Endothelial cell of umbilical vein (primary cell): ENCODE measurements around the gene ARG1. TPM values are rescaled to one million over a fixed set of nuclear protein-coding genes. Genes with fewer than 3 reads are reported as not detected.
A peak's percentile ranks its signal among the peaks of the same experiment; 100 is the strongest.

ENCODE experiments used
- BruUV-seq: library from RNA; stranded (reverse); fragments of 400-500 nt; replicated peaks from 2 replicates; lab custom pipeline; 2021; lab: Mats Ljungman, UMichigan
- CTCF ChIA-PET: fragments of 300-600, 350-600 bp; sonication (Branson Sonifier 250); formaldehyde crosslinking; loops from one replicate; lab custom pipeline; 2021; ENCODE audit warnings: antibody characterized with exemption, inconsistent platforms; lab: Charles Lee
- POLR2A ChIA-PET: fragments of 300-600, 350-600 bp; sonication (Branson Sonifier 250); formaldehyde crosslinking; loops from one replicate; lab custom pipeline; 2021; ENCODE audit warnings: antibody characterized with exemption, inconsistent platforms; lab: Charles Lee
- DNase-seq: peaks from one replicate; pipeline ENCODE4 v3.0.0-alpha.2; 2011; ENCODE audit warnings: low read depth, low spot score
- FAIRE-seq: peaks from 2 replicates; lab custom pipeline; 2011; peaks lifted over from hg19 to GRCh38; lab: Jason Lieb, UNC
- H2AFZ ChIP-seq: 2 replicates; pipeline ENCODE4 v1.6.0; 2012; ENCODE audit warnings: low read depth, low read length, control low read depth, inconsistent platforms
- H3K27ac ChIP-seq: 2 replicates; pipeline ENCODE4 v1.5.1; 2011; ENCODE audit warnings: low read depth, mild to moderate bottlenecking, control low read depth, low read length, moderate library complexity; ENCODE audit not compliant: insufficient read depth
- H3K27me3 ChIP-seq, 2 experiments: 2 replicates each; pipeline versions ENCODE4 v1.6.0 to v1.6.1; 2011; ENCODE audit warnings: low read length in 2 of 2, mixed read lengths in 1 of 2; ENCODE audit not compliant: control insufficient read depth in 2 of 2, insufficient read depth in 2 of 2
- H3K36me3 ChIP-seq, 2 experiments: 2 replicates in 1 of 2; 3 replicates in 1 of 2; pipeline ENCODE4 v1.5.1; 2011; ENCODE audit warnings: low read length in 2 of 2, mild to moderate bottlenecking in 1 of 2, moderate library complexity in 1 of 2; ENCODE audit not compliant: control insufficient read depth in 2 of 2, insufficient read depth in 2 of 2; ENCODE audit errors: extremely low read depth in 1 of 2
- H3K4me1 ChIP-seq: 3 replicates; pipeline ENCODE4 v1.5.1; 2011; ENCODE audit warnings: mild to moderate bottlenecking, low read length; ENCODE audit not compliant: control insufficient read depth, insufficient read depth; ENCODE audit errors: extremely low read depth
- H3K4me2 ChIP-seq: 2 replicates; pipeline ENCODE4 v1.6.1; 2011; ENCODE audit warnings: low read length, control low read depth, mixed read lengths; ENCODE audit not compliant: insufficient read depth
- H3K4me3 ChIP-seq, 3 experiments: fragments of 200-600 bp in 1 of 3; sonication (generic), shearing (Covaris generic) in 1 of 3; replicated peaks in 1 of 3; 2 replicates each; pipeline ENCODE4 v1.5.1; 2011 to 2016; ENCODE audit warnings: control low read depth in 3 of 3, low read length in 3 of 3, mild to moderate bottlenecking in 2 of 3, inconsistent platforms in 1 of 3, low read depth in 1 of 3, moderate library complexity in 1 of 3; ENCODE audit not compliant: insufficient read depth in 1 of 3
- H3K79me2 ChIP-seq: 2 replicates; pipeline ENCODE4 v1.6.0; 2012; ENCODE audit warnings: low read length, inconsistent platforms; ENCODE audit not compliant: control insufficient read depth, insufficient read depth
- H3K9ac ChIP-seq: replicated peaks from 2 replicates; pipeline ENCODE3; 2011; ENCODE audit warnings: low read length, control low read depth; ENCODE audit not compliant: insufficient read depth; ENCODE audit errors: extremely low read depth
- H3K9me1 ChIP-seq: replicated peaks from 3 replicates; pipeline ENCODE4 v1.6.0; 2011; ENCODE audit warnings: mild to moderate bottlenecking, low read length; ENCODE audit not compliant: control insufficient read depth, insufficient read depth; ENCODE audit errors: extremely low read depth
- H3K9me3 ChIP-seq: replicated peaks from 2 replicates; pipeline ENCODE4 v1.5.1; 2012; ENCODE audit warnings: low read length, inconsistent platforms; ENCODE audit not compliant: control insufficient read depth, insufficient read depth
- H4K20me1 ChIP-seq: replicated peaks from 2 replicates; pipeline ENCODE3; 2011; ENCODE audit warnings: mild to moderate bottlenecking, low read length; ENCODE audit not compliant: control insufficient read depth, insufficient read depth; ENCODE audit errors: extremely low read depth
- EZH2 ChIP-seq: IDR thresholded peaks from 2 replicates; pipeline ENCODE4 v1.6.1; 2012; ENCODE audit warnings: borderline replicate concordance, low read depth, mild to moderate bottlenecking, moderate library complexity, low read length, inconsistent platforms; ENCODE audit not compliant: severe bottlenecking
- FOS ChIP-seq: IDR thresholded peaks from 2 replicates; pipeline ENCODE4 v1.6.1; 2011; ENCODE audit warnings: mild to moderate bottlenecking, low read length, moderate library complexity, borderline replicate concordance; ENCODE audit not compliant: insufficient read depth
- GATA2 ChIP-seq: IDR thresholded peaks from 2 replicates; pipeline ENCODE4 v1.7.0; 2011; ENCODE audit warnings: low read depth, mild to moderate bottlenecking, moderate library complexity, mixed read lengths, low read length; ENCODE audit not compliant: insufficient read length, insufficient read depth
- JUN ChIP-seq: IDR thresholded peaks from 2 replicates; pipeline ENCODE4 v1.6.1; 2011; ENCODE audit warnings: borderline replicate concordance, low read depth; ENCODE audit not compliant: insufficient read length, insufficient read depth
- MYC ChIP-seq: IDR thresholded peaks from one replicate; pipeline ENCODE4 v1.6.1; 2011; ENCODE audit warnings: mild to moderate bottlenecking, low read depth, low read length
- POLR2A ChIP-seq: IDR thresholded peaks from 2 replicates; pipeline ENCODE4 v1.6.1; 2012; ENCODE audit warnings: low read depth, mild to moderate bottlenecking, control low read depth, low read length
- POLR2AphosphoS5 ChIP-seq: IDR thresholded peaks from 2 replicates; pipeline ENCODE4 v1.6.1; 2012; ENCODE audit warnings: low read depth, mild to moderate bottlenecking, control low read depth, low read length, moderate library complexity; ENCODE audit not compliant: insufficient read depth
- dilution Hi-C: fragments of 300-500 bp; cut with MboI; formaldehyde crosslinking; loops from one replicate; pipeline ENCODE4 v1.15.0; 2019; ENCODE audit warnings: low sequenced_read_pairs; ENCODE audit not compliant: extremely low pct_ligation_motif_present
- intact Hi-C: fragments of 100-400 bp; cut with micrococcal nuclease; formaldehyde crosslinking; loops from one replicate; pipeline ENCODE4 v1.10.0; 2022
- polyA plus RNA-seq, 4 experiments: library from polyadenylated mRNA; depleted of rRNA in 3 of 4; stranded (reverse) in 3 of 4; unstranded in 1 of 4; fragments of >200 nt; gene quantifications; 2 replicates each; pipeline versions ENCODE4 v1.2.1 to v1.2.3, GENCODE V29; 2011 to 2012; ENCODE audit warnings: missing spikeins in 1 of 4
- total RNA-seq: library from RNA; stranded (reverse); gene quantifications from 2 replicates; pipeline ENCODE4 v1.2.3, GENCODE V29; 2021
- TF ChIP-seq, protein P1 (sequence below), 2 donors: IDR thresholded peaks; 1 replicate in 1 of 2; 2 replicates in 1 of 2; pipeline ENCODE4 v1.5.1; 2011; ENCODE audit warnings: low read length in 2 of 2, mild to moderate bottlenecking in 2 of 2, moderate library complexity in 2 of 2, control low read depth in 1 of 2, inconsistent platforms in 1 of 2, low read depth in 1 of 2; ENCODE audit not compliant: insufficient read depth in 1 of 2; ENCODE audit errors: extremely low read depth in 1 of 2
- TF ChIP-seq, protein P2 (sequence below): IDR thresholded peaks from 2 replicates; pipeline ENCODE4 v1.6.1; 2011; ENCODE audit not compliant: insufficient read depth, insufficient read length

Gene ARG1
- total and polyA plus RNA-seq, 2 donors (not counting 3 experiments of a cell fraction or from before 2014, with no cell fraction given): not detected

- ChIA-PET CTCF (interaction anchor here (0.5 to 2.8 kb wide), 21 partner anchors 8 to 757 kb away, joined by 3 to 31 read pairs (median 4); partner anchors contain the start of gene ENPP3), POLR2A (interaction anchor here (1.1 kb wide), 1 partner anchor 24 kb away, joined by 7 read pairs; no protein-coding TSS in a partner anchor)
- peaks cover 6 to 9% of the 10 kb centered on the region in 2 experiments for H3K27me3 ChIP-seq
- intact Hi-C loops (loop anchor here (1.0 to 2.0 kb wide), 2 partner anchors 110 to 236 kb away; no protein-coding TSS in a partner anchor), dilution Hi-C loops (no loop called here)
- DNase-seq (no peak), FAIRE-seq (no peak)
- peak overlapping the region; percentile 72 for H3K4me2 ChIP-seq
- peak overlapping the region; percentile 58 for H2AFZ ChIP-seq
- H3K4me1 ChIP-seq: peaks cover 8% of the 10 kb centered on the region
- H3K4me3 ChIP-seq: peak overlapping the region in 1 of 3 experiments; percentile 6
- H3K9me3 ChIP-seq: no peaks in the 10 kb centered on the region
- H3K9me1 ChIP-seq: no peaks in the 10 kb centered on the region
- no peak overlapping the region for H3K27ac ChIP-seq
- no TSS peak for BruUV-seq
- H3K36me3 ChIP-seq: peaks cover 2 to 5% of the 10 kb centered on the region in 2 experiments
- H4K20me1 ChIP-seq: no peaks in the 10 kb centered on the region
- H3K79me2 ChIP-seq: peaks cover 12% of the 10 kb centered on the region
- no peak for TF ChIP-seq MYC
- H3K9ac ChIP-seq: no peak overlapping the region
Measured at GRCh38 chr6:131628726-131629125, 55.7 kb downstream of the ARG1 start.

GRCh38 chr6:131629651-131630050 lies 56.6 kb downstream of the ARG1 start:
- DNase-seq (no peak), FAIRE-seq (no peak)
- peaks cover 6 to 9% of the 10 kb centered on the region in 2 experiments for H3K27me3 ChIP-seq
- peaks cover 12% of the 10 kb centered on the region for H3K79me2 ChIP-seq
- H3K4me1 ChIP-seq: peaks cover 8% of the 10 kb centered on the region
- no peak overlapping the region for H3K4me2 ChIP-seq
- ChIA-PET POLR2A (no interaction called here), CTCF (no interaction called here)
- dilution Hi-C loops: no loop called here
- no peaks in the 10 kb centered on the region for H4K20me1 ChIP-seq
- H3K4me3 ChIP-seq: no peak overlapping the region
- H3K27ac ChIP-seq: no peak overlapping the region
- no peak overlapping the region for H2AFZ ChIP-seq
- TF ChIP-seq, protein P1, sequence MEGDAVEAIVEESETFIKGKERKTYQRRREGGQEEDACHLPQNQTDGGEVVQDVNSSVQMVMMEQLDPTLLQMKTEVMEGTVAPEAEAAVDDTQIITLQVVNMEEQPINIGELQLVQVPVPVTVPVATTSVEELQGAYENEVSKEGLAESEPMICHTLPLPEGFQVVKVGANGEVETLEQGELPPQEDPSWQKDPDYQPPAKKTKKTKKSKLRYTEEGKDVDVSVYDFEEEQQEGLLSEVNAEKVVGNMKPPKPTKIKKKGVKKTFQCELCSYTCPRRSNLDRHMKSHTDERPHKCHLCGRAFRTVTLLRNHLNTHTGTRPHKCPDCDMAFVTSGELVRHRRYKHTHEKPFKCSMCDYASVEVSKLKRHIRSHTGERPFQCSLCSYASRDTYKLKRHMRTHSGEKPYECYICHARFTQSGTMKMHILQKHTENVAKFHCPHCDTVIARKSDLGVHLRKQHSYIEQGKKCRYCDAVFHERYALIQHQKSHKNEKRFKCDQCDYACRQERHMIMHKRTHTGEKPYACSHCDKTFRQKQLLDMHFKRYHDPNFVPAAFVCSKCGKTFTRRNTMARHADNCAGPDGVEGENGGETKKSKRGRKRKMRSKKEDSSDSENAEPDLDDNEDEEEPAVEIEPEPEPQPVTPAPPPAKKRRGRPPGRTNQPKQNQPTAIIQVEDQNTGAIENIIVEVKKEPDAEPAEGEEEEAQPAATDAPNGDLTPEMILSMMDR (IDR thresholded peaks at IDR 0.05; ENCODE audit: extremely low read depth in 1 of 2, insufficient read depth in 1 of 2, low read depth in 1 of 2, low read length in 2 of 2): no peak
- TF ChIP-seq POLR2A (no peak), JUN (no peak), EZH2 (no peak), MYC (no peak), POLR2AphosphoS5 (no peak), FOS (no peak), GATA2 (no peak)
- TF ChIP-seq, protein P2, sequence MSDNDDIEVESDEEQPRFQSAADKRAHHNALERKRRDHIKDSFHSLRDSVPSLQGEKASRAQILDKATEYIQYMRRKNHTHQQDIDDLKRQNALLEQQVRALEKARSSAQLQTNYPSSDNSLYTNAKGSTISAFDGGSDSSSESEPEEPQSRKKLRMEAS: no peak
- H3K36me3 ChIP-seq: peaks cover 0 to 2% of the 10 kb centered on the region in 2 experiments
- H3K9me3 ChIP-seq: no peaks in the 10 kb centered on the region
- intact Hi-C loops: loop anchor here (2.0 kb wide), 1 partner anchor 111 kb away; no protein-coding TSS in a partner anchor
- H3K9ac ChIP-seq: no peak overlapping the region
- H3K9me1 ChIP-seq: no peaks in the 10 kb centered on the region
- BruUV-seq: no TSS peak
